Nephron (organoid): ENCODE data around the gene DR1.
A peak's percentile ranks its signal among the peaks of the same experiment; 100 is the strongest.

ENCODE experiments used
- H3K27ac Mint-ChIP-seq, 3 experiments: 2 replicates each; pipeline ENCODE4 v1.8.0; 2020; ENCODE audit warnings: mixed read lengths in 3 of 3, mild to moderate bottlenecking in 2 of 3, moderate library complexity in 1 of 3
- H3K27me3 Mint-ChIP-seq: 2 replicates; pipeline ENCODE4 v1.8.0; 2021; ENCODE audit warnings: low read depth, mild to moderate bottlenecking, moderate library complexity, mixed read lengths
- H3K36me3 Mint-ChIP-seq: 2 replicates; pipeline ENCODE4 v1.8.0; 2020; ENCODE audit warnings: low read depth, mixed read lengths
- H3K4me1 Mint-ChIP-seq: 2 replicates; pipeline ENCODE4 v1.8.0; 2020; ENCODE audit warnings: mixed read lengths
- H3K4me3 Mint-ChIP-seq, 3 experiments: 2 replicates each; pipeline ENCODE4 v1.8.0; 2020; ENCODE audit warnings: mild to moderate bottlenecking in 3 of 3, mixed read lengths in 3 of 3, moderate library complexity in 2 of 3
- H3K9me3 Mint-ChIP-seq: 2 replicates; pipeline ENCODE4 v1.8.0; 2020; ENCODE audit warnings: mixed read lengths
- TF ChIP-seq, protein P1 (sequence below), 3 experiments: fragments of 200-600 bp; sonication (generic); IDR thresholded peaks; one replicate each; pipeline ENCODE4 v1.5.0; 2021; ENCODE audit warnings: antibody characterized with exemption in 3 of 3; ENCODE audit not compliant: unreplicated experiment in 3 of 3

The DR1 gene

DNA sequence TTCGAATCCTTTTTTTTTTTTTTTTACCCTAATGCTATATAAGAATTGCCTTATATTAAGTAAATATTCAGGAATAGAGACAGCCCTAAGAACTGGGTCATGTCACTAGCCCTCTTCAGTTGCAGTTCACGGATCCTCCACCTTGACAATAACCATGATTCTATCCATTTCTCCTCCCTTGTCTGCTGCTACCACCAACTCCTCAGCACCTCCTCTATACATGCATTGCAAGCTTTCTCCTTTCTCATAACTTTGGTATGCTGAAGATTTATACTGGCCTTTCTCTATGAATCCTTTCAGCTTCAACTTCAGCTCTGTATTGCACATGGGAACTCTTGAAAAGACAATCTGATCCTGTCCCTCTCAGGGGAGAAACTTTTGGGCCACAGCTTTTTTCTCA is 14.3 kb upstream of the DR1 start:
- Mint-ChIP-seq H3K27me3 (no peaks in the 10 kb centered on the region), H3K36me3 (peaks cover under 1% of the 10 kb centered on the region), H3K4me3 (no peak overlapping the region), H3K9me3 (no peaks in the 10 kb centered on the region), H3K4me1 (peaks cover 4% of the 10 kb centered on the region), H3K27ac (no peak overlapping the region)
- TF ChIP-seq, protein P1, sequence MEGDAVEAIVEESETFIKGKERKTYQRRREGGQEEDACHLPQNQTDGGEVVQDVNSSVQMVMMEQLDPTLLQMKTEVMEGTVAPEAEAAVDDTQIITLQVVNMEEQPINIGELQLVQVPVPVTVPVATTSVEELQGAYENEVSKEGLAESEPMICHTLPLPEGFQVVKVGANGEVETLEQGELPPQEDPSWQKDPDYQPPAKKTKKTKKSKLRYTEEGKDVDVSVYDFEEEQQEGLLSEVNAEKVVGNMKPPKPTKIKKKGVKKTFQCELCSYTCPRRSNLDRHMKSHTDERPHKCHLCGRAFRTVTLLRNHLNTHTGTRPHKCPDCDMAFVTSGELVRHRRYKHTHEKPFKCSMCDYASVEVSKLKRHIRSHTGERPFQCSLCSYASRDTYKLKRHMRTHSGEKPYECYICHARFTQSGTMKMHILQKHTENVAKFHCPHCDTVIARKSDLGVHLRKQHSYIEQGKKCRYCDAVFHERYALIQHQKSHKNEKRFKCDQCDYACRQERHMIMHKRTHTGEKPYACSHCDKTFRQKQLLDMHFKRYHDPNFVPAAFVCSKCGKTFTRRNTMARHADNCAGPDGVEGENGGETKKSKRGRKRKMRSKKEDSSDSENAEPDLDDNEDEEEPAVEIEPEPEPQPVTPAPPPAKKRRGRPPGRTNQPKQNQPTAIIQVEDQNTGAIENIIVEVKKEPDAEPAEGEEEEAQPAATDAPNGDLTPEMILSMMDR (IDR thresholded peaks at IDR 0.05; ENCODE audit: unreplicated experiment in 3 of 3): no peak

DNA sequence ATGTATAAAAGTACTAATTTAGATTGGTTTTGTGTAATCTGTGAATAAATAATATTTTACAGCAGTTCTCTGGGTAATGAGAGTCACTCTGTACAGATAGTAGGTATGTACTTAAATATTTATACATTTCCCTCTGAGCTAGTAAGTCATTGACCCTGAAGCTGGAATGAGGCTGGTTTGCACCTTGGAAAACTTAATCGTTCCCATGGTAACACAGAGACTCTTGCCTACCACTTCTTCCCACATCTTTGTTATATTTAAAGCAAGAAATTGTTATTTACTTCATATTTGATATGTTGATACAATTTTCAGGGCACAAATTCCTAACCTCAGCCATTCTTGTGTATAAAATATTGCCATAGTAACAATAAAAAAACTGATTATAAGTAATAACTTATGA is 13.3 kb upstream of the DR1 start:
- peaks cover 8% of the 10 kb centered on the region for H3K36me3 Mint-ChIP-seq
- H3K27ac Mint-ChIP-seq: no peak overlapping the region
- no peaks in the 10 kb centered on the region for H3K9me3 Mint-ChIP-seq
- TF ChIP-seq, protein P1 (IDR thresholded peaks at IDR 0.05; ENCODE audit: unreplicated experiment in 3 of 3): no peak
- H3K4me1 Mint-ChIP-seq: peaks cover 4% of the 10 kb centered on the region
- H3K27me3 Mint-ChIP-seq: no peaks in the 10 kb centered on the region
- H3K4me3 Mint-ChIP-seq: no peak overlapping the region

DNA sequence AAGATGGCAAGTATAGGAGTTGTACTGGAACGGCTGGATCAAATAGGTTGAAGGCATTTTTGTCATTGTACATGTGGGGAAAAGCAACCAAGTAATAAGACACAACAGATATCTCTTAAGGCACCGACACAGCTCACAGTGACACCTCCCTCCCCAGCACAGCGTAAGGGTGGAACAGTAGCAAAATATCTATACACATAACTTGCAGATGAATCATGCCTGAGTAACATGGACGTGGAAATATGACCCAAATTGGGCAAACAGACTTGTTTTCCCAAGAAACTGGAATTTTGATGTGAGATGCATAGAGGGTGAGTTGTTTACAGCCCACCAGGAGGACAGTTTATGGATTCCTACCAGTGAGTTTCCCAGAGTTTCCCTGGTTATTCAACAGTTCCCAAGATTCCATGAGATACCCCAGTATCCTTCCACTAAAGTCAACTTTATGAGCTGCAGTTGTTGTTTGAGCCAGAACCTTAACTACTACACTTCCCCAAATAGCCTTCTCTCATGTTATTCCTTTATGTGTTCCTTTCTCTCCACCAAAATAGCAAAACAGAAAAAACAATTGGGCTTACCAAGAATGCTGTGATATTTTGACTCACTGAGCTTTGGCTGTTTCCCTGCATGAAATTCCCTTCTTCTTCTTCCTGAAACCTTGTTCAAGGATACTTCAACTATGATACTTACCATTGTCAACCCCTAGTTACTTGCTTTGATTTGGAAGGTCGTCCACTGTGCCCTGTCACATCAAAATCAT is 7.1 kb upstream of the DR1 start:
- Mint-ChIP-seq H3K27ac (no peak overlapping the region), H3K9me3 (no peaks in the 10 kb centered on the region), H3K27me3 (no peaks in the 10 kb centered on the region), H3K4me3 (no peak overlapping the region), H3K4me1 (no peaks in the 10 kb centered on the region), H3K36me3 (peaks cover 22% of the 10 kb centered on the region)
- TF ChIP-seq, protein P1 (IDR thresholded peaks at IDR 0.05; ENCODE audit: unreplicated experiment in 3 of 3): no peak

DNA sequence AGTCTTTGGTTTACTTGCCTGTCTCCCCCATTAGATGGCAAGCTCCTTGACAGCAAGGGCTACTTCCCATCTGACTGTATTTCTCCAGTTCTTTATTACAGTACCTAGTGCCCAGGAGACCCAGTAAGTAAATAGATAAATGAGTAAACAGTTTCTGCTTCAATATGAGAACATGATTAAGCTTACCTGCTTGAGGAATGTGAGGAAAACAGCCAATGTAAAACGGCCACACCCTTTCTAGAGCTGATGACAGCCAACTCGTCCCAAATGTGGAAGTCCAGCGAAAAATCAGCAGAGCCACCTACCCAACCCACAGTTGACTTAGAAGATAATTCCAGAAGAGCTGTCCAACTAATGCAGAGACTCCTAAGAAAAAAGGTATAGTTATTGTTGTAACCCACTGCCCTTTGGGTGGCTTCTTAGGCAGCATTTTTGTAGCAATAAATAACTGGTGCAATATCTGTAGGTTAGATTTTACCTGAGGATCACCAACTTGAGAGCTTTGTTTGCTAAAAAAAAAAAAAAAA is 6.5 kb upstream of the DR1 start:
- Mint-ChIP-seq H3K36me3 (peaks cover 22% of the 10 kb centered on the region), H3K4me3 (no peak overlapping the region), H3K27ac (no peak overlapping the region), H3K27me3 (no peaks in the 10 kb centered on the region), H3K9me3 (no peaks in the 10 kb centered on the region), H3K4me1 (no peaks in the 10 kb centered on the region)
- TF ChIP-seq, protein P1 (IDR thresholded peaks at IDR 0.05; ENCODE audit: unreplicated experiment in 3 of 3): no peak

DNA sequence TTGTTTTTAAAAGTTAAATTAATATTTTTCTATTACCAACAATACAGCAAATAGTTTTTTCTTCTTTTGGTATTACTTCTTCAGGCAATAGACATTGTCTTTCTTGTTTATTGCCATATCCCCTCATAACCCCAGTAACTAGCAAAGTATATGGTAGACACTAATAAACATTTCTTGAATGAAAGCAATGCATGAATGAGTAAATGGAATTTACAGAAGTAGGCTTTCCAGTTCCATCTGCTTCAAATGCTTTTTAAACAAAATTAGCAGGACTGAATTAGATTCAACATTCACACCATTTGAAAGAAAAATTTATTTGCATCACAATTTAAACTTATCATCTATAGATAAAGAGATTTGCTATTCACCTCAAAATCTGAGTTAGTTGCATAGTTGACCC is 5.6 kb upstream of the DR1 start:
- peaks cover 3% of the 10 kb centered on the region for H3K4me1 Mint-ChIP-seq
- H3K27me3 Mint-ChIP-seq: no peaks in the 10 kb centered on the region
- TF ChIP-seq, protein P1 (IDR thresholded peaks at IDR 0.05; ENCODE audit: unreplicated experiment in 3 of 3): no peak
- H3K27ac Mint-ChIP-seq: no peak overlapping the region
- H3K36me3 Mint-ChIP-seq: peaks cover 22% of the 10 kb centered on the region
- H3K4me3 Mint-ChIP-seq: no peak overlapping the region
- no peaks in the 10 kb centered on the region for H3K9me3 Mint-ChIP-seq

DNA sequence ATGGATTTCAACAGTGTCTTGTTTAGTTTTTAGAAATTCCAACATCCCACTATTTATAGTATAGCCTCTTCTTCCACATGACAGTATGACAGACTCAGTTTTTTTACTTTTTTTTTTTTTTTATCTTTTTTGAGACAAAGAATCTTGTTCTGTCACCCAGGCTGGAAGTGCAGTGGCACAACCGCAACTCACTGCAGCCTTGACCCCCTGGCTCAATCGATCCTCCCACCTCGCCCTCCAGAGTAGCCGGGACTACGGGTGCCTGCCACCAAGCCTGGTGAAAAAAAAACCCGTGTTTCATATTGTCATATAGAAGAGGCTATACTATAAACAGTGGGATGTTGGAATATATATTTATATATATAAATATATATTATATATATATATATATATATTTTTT is 1.2 kb upstream of the DR1 start:
- TF ChIP-seq, protein P1 (IDR thresholded peaks at IDR 0.05; ENCODE audit: unreplicated experiment in 3 of 3): no peak
- H3K36me3 Mint-ChIP-seq: peaks cover 1% of the 10 kb centered on the region

More for the DNA sequence above, 1.2 kb upstream of the DR1 start:
- peak overlapping the region in 2 of 3 experiments; percentile 99 to 100 for H3K27ac Mint-ChIP-seq
- H3K4me3 Mint-ChIP-seq: peak overlapping the region; percentile 30 to 47 (median 46)
- H3K9me3 Mint-ChIP-seq: no peaks in the 10 kb centered on the region
- H3K27me3 Mint-ChIP-seq: no peaks in the 10 kb centered on the region
- peaks cover 16% of the 10 kb centered on the region for H3K4me1 Mint-ChIP-seq
